NCI-H2196 treated with DMSO at 0.1 percent for 48 hours (cell line): Measurements from ENCODE around the gene GFPT2.

Experiments
- DNase-seq: peaks from one replicate; lab custom pipeline; 2025; ENCODE audit not compliant: unreplicated experiment; lab: John Stamatoyannopoulos, UW

GFPT2 gene

DNA sequence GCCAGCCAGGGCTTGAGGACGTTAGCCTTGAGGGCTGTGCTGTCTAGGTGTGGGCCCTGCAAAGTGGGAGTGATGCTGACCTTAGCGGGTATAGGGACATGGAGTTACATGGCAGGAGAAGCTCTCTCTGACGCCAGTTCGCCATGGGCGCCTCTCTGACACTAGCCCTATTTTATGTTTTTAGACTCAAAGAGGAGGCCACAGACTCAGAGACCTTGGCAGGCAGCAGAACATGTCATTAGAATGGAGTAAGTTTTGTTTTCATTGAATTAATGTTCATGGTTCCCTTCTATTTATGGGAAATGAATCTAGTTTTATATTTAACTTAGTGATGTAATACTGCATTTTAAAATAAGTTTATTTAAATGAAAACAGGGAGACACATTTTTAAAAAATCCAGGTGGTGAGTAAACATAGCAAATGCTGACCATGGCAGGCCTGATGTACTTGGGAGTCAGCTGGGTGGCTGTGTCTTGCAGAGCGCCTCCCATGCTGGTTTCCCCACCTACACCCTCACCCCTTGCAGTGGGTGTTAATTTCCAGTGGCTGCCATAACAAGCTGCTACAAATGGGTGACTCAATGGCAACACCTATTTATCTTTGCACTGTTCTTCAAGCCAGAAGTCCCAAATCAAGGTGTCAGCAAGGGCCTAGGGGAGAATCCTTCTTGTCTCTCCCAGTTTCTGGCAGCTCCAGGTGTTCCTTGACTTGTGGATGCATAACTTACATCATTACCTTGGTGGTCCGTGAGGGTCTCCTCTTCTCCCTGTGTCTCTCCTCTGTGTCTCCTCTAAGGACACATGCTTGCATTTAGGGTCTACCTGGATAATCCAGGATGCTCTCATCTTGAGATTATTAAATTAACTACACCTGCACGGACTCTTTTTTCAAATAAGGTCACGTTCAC lies 25.6 kb upstream of the GFPT2 start:
- DNase-seq: no peak

GRCh38 chr5:180377556-180378197 lies 24.5 kb upstream of the GFPT2 start:
- DNase-seq: no peak

DNA sequence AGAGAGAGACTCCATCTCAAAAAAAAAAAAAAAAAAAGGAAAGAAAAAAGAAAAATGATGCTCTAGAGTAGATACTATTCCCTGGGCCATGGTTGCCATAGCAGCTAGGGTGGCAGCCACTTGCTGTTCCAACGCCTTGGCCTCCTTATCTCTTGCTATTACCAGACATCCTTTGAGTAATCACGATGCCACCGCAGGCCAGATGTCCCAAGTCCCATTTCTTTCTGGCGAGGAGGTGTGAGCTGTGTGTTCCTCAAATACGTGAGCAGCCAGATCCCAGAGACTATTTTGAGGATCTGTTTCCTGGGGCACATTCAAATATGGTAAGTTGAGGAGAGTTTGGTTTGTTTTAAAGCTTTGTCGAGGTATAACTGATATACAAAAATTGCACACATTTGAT lies 23.4 kb upstream of the GFPT2 start:
- DNase-seq: no peak

GRCh38 chr5:180375955-180376354 lies 22.8 kb upstream of the GFPT2 start:
- no peak for DNase-seq

DNA sequence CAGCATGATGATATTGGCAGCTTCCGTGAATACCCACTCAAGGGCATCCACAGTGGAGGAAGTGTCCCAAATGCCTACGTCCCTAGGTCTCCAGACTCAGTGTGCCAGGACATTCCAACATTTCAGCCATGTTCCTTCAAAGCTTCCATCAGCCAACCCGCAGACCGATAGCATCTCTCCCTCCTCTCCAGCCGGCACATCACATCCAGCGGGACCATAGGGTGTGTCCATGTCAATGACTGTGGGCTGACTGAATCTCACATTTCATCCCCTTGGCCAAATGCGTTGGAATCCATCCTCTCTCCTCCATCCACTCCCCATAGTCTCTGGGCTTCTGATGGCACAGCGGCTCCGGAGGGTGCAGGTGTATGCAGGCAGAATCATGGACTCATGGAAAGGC lies 22.2 kb upstream of the GFPT2 start:
- no peak for DNase-seq

GRCh38 chr5:180373870-180374269 lies 20.7 kb upstream of the GFPT2 start:
- DNase-seq: no peak

DNA sequence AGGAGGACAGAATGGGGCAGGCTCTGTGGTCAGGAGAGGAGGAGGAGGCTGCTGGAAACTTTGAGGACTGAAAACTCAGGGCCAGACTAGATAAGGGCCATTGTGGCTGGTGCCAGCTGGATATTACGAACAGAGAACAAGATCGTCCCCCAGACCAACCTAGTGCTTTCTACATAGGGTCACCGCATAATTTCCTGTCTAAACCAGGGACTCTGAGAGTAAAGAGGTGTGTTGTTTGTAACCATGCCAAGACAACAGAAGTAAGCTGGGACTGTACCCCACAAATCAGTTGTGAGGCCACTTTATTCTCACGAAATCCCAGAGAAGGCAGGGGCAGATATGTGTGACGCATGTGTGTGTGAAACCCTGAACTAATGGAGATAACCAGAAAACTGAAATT lies 20.3 kb upstream of the GFPT2 start:
- no peak for DNase-seq

GRCh38 chr5:180371949-180372348 lies 18.8 kb upstream of the GFPT2 start:
- DNase-seq: no peak

DNA sequence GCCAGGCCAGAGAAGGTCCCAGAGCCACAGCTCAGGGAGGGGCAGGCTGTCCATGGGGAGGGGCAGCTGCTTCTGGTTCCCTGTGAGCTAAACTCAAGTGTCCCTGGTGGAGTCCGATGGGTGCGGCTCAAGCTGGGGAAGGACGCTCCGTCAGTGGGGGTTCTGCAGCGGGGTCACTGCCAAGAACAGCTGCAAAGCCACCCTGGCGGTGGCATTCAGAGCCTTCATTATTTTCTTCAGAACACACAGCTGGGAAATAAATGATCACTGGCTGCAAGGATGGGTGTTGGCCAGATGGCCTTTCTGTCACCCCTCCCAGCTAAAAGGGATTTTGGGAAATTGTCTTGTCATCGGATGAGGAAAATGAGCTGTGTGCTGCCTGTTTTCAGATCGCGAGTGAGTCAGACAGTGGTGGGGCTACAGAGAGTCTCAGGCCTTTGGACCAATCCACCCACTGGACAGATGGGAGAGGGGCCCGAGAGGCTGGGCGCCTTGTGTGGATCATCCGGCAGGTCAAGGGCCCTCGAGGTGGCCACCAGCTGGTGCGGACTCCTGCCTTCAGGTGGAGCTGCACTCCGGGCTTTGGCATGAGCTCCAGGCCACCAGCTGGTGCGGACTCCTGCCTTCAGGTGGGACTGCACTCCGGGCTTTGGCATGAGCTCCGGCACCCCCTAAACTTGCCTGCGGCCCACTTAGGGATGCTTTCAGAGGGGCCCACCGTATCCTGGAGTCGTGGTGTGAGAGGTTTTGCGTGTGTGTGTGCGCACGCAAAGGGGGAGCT lies 17.9 kb upstream of the GFPT2 start:
- DNase-seq: no peak

GRCh38 chr5:180367991-180368390 lies 14.9 kb upstream of the GFPT2 start:
- no peak for DNase-seq

GRCh38 chr5:180367300-180367699 lies 14.2 kb upstream of the GFPT2 start:
- no peak for DNase-seq

DNA sequence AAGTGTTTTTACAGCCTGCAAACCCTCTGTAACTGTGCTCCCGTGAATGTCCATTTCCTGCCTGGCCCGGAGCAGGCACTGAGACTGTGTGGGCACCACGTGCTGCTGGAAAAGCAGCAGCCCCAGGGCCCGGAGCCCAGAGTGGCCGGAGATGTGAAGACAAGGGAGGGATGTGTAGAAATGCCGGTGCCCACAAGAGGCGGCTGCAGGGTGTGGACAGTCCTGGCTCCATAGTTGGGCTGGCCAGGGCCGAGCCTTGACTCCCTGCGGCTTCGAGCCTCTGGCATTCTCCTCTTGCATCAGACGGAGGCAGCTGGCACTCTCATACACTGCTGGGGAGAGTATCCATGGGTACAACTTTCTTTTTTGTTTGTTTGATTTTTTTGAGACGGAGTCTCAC lies 13.2 kb upstream of the GFPT2 start:
- no peak for DNase-seq

DNA sequence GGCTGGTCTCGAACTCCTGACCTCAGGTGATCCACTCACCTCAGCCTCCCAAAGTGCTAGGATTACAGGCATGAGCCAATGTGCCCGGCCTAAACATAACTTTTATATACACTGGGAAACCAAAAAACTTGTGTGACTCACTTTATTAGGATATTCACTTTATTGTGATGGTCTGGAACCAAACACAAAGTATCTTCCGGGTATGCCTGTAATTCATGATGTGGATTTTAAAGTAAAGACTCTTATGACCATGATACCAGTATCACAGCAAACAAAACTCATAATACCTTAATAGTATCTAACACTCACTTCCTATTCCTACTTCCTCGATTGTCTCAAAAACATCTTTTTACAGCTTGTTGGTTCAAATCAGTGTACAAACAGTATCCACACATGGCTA lies 12.7 kb upstream of the GFPT2 start:
- DNase-seq: no peak

DNA sequence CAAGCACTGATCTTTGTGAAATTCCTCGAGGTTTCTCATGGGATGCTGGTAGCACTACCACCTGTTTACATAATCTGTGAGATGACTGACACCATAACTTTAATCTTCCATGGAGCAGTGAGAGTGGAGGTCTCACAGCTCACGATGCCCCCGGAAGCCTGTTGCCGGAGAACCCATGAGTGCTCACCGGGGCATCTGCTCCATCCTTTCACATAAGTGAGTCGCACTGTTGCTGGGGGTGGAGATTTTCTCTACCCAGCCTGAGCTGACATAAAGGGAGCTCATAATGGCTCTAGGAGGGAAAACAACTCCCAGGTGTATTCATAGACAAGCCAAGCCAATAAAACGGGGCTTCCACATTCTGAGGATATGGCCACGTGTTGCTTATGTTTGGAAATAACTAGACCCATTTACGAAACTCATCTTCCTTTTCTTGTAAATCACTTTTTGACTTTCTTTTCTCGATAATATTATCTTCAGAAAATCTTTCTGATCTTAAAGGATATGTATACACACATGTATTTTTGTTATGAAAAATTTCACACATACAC lies 11.2 kb upstream of the GFPT2 start:
- DNase-seq: no peak

- no peak for DNase-seq
Observed at GRCh38 chr5:180360078-180360957, 7.2 kb upstream of the GFPT2 start.

DNA sequence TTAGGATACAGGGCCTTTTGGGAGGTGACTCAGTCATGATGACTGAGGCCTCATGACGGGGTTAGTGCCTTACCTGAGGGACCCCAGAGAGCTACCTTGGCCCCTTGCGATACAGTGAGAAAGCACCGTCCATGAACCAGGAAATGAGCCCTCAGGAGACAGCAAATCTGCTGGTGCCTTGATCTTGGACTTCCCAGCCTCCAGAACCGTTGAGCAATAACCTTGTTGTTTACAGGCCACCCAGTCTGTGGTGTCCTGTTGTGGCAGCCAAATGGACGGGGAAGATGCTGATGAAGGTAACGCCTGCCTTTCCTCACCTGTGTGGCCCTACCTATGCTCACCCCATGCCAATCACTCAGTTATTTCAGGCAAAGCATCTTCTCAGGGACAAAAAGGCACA lies 5.6 kb upstream of the GFPT2 start:
- no peak for DNase-seq

- no peak for DNase-seq
Observed at GRCh38 chr5:180358179-180358578, 5.0 kb upstream of the GFPT2 start.

GRCh38 chr5:180354966-180355365 lies 1.8 kb upstream of the GFPT2 start:
- DNase-seq: no peak

- no peak for DNase-seq
Observed at GRCh38 chr5:180353980-180354452, 880 bp upstream of the GFPT2 start.
